OCI-LY7 (cell line): ENCODE measurements around the gene NCF2.

Experiments
- CTCF ChIP-seq: fragments of 200-600 bp; sonication (generic); conservative IDR thresholded peaks from 2 replicates; pipeline ENCODE4 v1.5.1; 2014; ENCODE audit warnings: mild to moderate bottlenecking, antibody characterized with exemption, low read length, moderate library complexity, mixed read lengths
- EZH2phosphoT487 ChIP-seq: fragments of 200-600 bp; sonication (generic); IDR thresholded peaks from 2 replicates; pipeline ENCODE4 v1.6.1; 2018; ENCODE audit warnings: low read depth, borderline replicate concordance, mild to moderate bottlenecking, mixed run types, antibody characterized with exemption, low read length, moderate library complexity, mixed read lengths

GRCh38 chr1:183552891-183553290, 37.4 kb downstream of the NCF2 start:
- TF ChIP-seq CTCF: no peak
- no peak for TF ChIP-seq EZH2phosphoT487
